Stimulated activated CD4-positive, alpha-beta T cell treated with anti-CD3 and anti-CD28 coated beads, Interleukin-15, amount 100 ng/mL, for 48 hours (primary cell): Measurements from ENCODE around the gene CEACAM4.
"Not testable (repeated sequence)": the region's sequence is repeated elsewhere in the genome, so short reads cannot be mapped to it uniquely, and the experiment has no call there.

Experiments used
- DNase-seq, 2 donors: peaks; one replicate each; pipeline ENCODE4 v3.0.0-alpha.2; 2020; ENCODE audit warnings: low read depth in 2 of 2

Gene CEACAM4

GRCh38 chr19:41584931-41585330 is 41.9 kb downstream of the CEACAM4 start:
- DNase-seq, result no peak

DNA sequence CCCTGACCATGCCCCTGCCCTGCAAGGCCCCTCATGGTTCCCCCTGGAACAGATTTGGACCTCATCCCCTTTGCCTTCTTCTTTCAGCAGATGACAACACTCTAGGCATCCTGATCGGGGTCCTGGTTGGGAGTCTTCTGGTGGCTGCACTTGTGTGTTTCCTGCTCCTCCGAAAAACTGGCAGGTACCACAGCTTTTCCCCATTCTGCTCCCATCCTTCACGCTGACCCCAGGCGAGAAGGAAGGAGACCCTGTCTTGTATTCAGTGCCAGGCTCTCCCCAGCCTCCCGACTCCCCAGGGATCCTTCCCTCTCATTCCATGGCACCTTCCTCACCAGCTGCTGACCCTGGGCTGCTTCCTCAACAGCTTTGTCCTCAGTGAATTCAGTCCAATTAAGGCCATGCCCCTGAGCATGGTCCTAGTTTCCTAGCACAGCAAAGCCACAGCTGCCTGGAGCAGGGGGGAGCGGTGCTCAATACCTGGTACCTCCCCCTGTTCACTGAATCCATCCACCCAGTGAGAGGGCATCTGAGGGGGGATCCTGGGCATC is 42.5 kb downstream of the CEACAM4 start:
- no peak for DNase-seq

GRCh38 chr19:41582577-41583182 is 44.2 kb downstream of the CEACAM4 start:
- not testable (repeated sequence) for DNase-seq

- not testable (repeated sequence) for DNase-seq
These were observed 45.8 kb downstream of the CEACAM4 start for GRCh38 chr19:41581068-41581467.

- no peak for DNase-seq
These were observed 48.0 kb downstream of the CEACAM4 start for GRCh38 chr19:41578886-41579285.

GRCh38 chr19:41577833-41578232 is 49.0 kb downstream of the CEACAM4 start:
- no peak for DNase-seq

- DNase-seq, result no peak
These were observed 49.6 kb downstream of the CEACAM4 start for GRCh38 chr19:41577144-41577830.

- no peak for DNase-seq
These were observed 50.9 kb downstream of the CEACAM4 start, which contains the start of gene CEACAM21 for GRCh38 chr19:41575998-41576397. CEACAM21 (plus strand) TSS chr19:41576166; CDS start chr19:41576275, 109 bp downstream.

DNA sequence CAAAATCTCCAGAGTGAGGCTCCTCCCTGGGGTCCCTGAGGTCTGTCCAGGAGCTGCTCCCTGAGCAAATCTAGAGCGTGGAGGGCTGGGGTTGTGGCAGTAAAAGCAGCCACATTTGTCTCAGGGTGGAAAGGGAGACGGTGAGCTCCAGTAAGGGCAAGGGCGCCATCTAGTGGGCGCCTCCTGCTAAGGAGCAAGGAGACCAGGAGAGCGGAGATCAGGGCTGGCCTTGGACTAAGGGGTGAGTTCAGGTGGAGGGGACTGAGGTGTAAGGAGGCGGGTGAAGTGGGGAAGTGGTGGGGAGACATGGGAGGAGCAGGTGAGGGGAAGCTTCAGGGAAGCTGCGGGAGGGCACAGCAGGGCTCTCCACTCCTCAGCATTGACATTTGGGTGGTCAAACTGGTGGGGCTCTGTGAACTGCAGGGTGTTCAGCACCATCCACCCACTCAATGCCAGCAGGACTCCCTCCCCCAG is 56.2 kb downstream of the CEACAM4 start:
- DNase-seq, result peak; percentile 73 to 82

- DNase-seq, result no peak
These were observed 56.7 kb downstream of the CEACAM4 start for GRCh38 chr19:41570179-41570578.

- no peak for DNase-seq
These were observed 57.3 kb downstream of the CEACAM4 start for GRCh38 chr19:41569481-41570150.
